Esophagus muscularis mucosa (tissue), 4 donors: ENCODE measurements around the gene ADAMTS14. TPM values are rescaled to one million over a fixed set of nuclear protein-coding genes. Genes with fewer than 3 reads are reported as not detected.

ENCODE experiments used
- DNase-seq: peaks from one replicate; pipeline ENCODE4 v3.0.0-alpha.2; 2017; ENCODE audit errors: extremely low spot score
- H3K27ac ChIP-seq, 4 donors: fragments of 200-600 bp; sonication (generic); replicated peaks in 1 of 4; 1 replicate in 3 of 4; 2 replicates in 1 of 4; pipeline ENCODE4 v1.5.1; 2016 to 2019; ENCODE audit warnings: mild to moderate bottlenecking in 1 of 4
- H3K27me3 ChIP-seq, 4 donors: fragments of 200-600 bp; sonication (generic); one replicate each; pipeline versions ENCODE4 v1.5.1 to v1.6.0; 2016 to 2019
- H3K36me3 ChIP-seq, 4 donors: fragments of 200-600 bp; sonication (generic); one replicate each; pipeline ENCODE4 v1.5.1; 2016 to 2019
- H3K4me1 ChIP-seq, 4 donors: fragments of 200-600 bp; sonication (generic); one replicate each; pipeline ENCODE4 v1.5.1; 2016 to 2019
- H3K4me3 ChIP-seq, 4 donors: fragments of 200-600 bp; sonication (generic); 1 replicate in 2 of 4; 2 replicates in 2 of 4; pipeline ENCODE4 v1.5.1; 2016 to 2019; ENCODE audit warnings: mild to moderate bottlenecking in 4 of 4, moderate library complexity in 1 of 4
- H3K9me3 ChIP-seq, 4 donors: fragments of 200-600 bp; sonication (generic); 1 replicate in 3 of 4; 2 replicates in 1 of 4; pipeline ENCODE4 v1.5.1; 2016 to 2019
- CTCF ChIP-seq, 3 experiments: fragments of 200-600 bp in 2 of 3; fragments of 450-650 bp in 1 of 3; sonication (generic) in 2 of 3; IDR thresholded peaks; one replicate each; pipeline ENCODE4 v1.5.1; 2017 to 2019; ENCODE audit warnings: antibody characterized with exemption in 3 of 3, mild to moderate bottlenecking in 2 of 3, moderate library complexity in 1 of 3
- EP300 ChIP-seq: sonication (generic); formaldehyde crosslinking; IDR thresholded peaks from one replicate; pipeline ENCODE4 v1.6.1; 2017; ENCODE audit warnings: antibody characterized with exemption
- POLR2A ChIP-seq: fragments of 450-650 bp; IDR thresholded peaks from one replicate; pipeline ENCODE4 v1.6.1; 2017; ENCODE audit warnings: antibody characterized with exemption, moderate library complexity, mild to moderate bottlenecking, low read depth
- POLR2AphosphoS5 ChIP-seq, 2 donors: sonication (generic); formaldehyde crosslinking; IDR thresholded peaks; one replicate each; pipeline ENCODE4 v1.6.1; 2017; ENCODE audit warnings: antibody characterized with exemption in 2 of 2
- WGBS: methylation state at CpG from one replicate; pipeline ENCODE4 v1.1.5; 2018; 5-methylcytosine and 5-hydroxymethylcytosine counted together
- intact Hi-C: fragments of 100-400 bp; cut with DNase I; formaldehyde crosslinking; loops from one replicate; pipeline ENCODE4 v1.15.1; 2023
- total RNA-seq, 4 donors: library from RNA; depleted of rRNA; stranded (reverse); fragments of >200 nt; gene quantifications; one replicate each; pipeline versions ENCODE4 v1.1.0 to v1.2.1, GENCODE V29; 2016

The ADAMTS14 gene
- total RNA-seq, 4 donors from 2014 or later: 0.13 to 0.50 TPM; not detected in 2

- no peak overlapping the region for H3K27ac ChIP-seq
- TF ChIP-seq POLR2AphosphoS5 (IDR thresholded peaks at IDR 0.05) (no peak), POLR2A (no peak)
- DNase-seq: no peak
- 72% methylated on average over 7 of the region's 7 CpGs for WGBS
- H3K36me3 ChIP-seq: no peaks in the 10 kb centered on the region
- intact Hi-C loops: loop anchor here (2.0 to 5.0 kb wide), 2 partner anchors 209 to 297 kb away; no protein-coding TSS in a partner anchor
- no peak overlapping the region for H3K4me3 ChIP-seq
- no peaks in the 10 kb centered on the region for H3K9me3 ChIP-seq
- peaks cover 0 to 7% (median 4%) of the 10 kb centered on the region in 4 donors for H3K4me1 ChIP-seq
- H3K27me3 ChIP-seq: peaks cover 0 to 10% (median 0%) of the 10 kb centered on the region in 4 donors
These were observed 87.5 kb downstream of the ADAMTS14 start for GRCh38 chr10:70759781-70760180.

GRCh38 chr10:70760271-70760787 is 88.0 kb downstream of the ADAMTS14 start:
- TF ChIP-seq POLR2A (no peak), EP300 (no peak), POLR2AphosphoS5 (IDR thresholded peaks at IDR 0.05) (no peak), CTCF (IDR thresholded peaks at IDR 0.05) (no peak)
- Histone ChIP-seq H3K9me3 (no peaks in the 10 kb centered on the region), H3K4me3 (no peak overlapping the region), H3K36me3 (no peaks in the 10 kb centered on the region), H3K27me3 (peaks cover 0 to 10% (median 0%) of the 10 kb centered on the region in 4 donors), H3K27ac (no peak overlapping the region), H3K4me1 (peaks cover 0 to 7% (median 4%) of the 10 kb centered on the region in 4 donors)
- WGBS: 80% methylated on average over 9 of the region's 12 CpGs
- no peak for DNase-seq
- intact Hi-C loops: no loop called here

- no peak for DNase-seq
- peaks cover 0 to 10% (median 0%) of the 10 kb centered on the region in 4 donors for H3K27me3 ChIP-seq
- 88% methylated on average over 5 of the region's 7 CpGs for WGBS
- peaks cover 0 to 7% (median 4%) of the 10 kb centered on the region in 4 donors for H3K4me1 ChIP-seq
- TF ChIP-seq POLR2AphosphoS5 (IDR thresholded peaks at IDR 0.05) (no peak), POLR2A (no peak), CTCF (IDR thresholded peaks at IDR 0.05) (no peak), EP300 (no peak)
- intact Hi-C loops: no loop called here
- H3K36me3 ChIP-seq: no peaks in the 10 kb centered on the region
- no peak overlapping the region for H3K27ac ChIP-seq
- H3K4me3 ChIP-seq: no peak overlapping the region
- no peaks in the 10 kb centered on the region for H3K9me3 ChIP-seq
These were observed 88.8 kb downstream of the ADAMTS14 start for GRCh38 chr10:70761031-70761601.

- DNase-seq: no peak
- Histone ChIP-seq H3K27me3 (peaks cover 0 to 10% (median 0%) of the 10 kb centered on the region in 4 donors), H3K36me3 (no peaks in the 10 kb centered on the region), H3K27ac (no peak overlapping the region), H3K4me1 (peaks cover 0 to 7% (median 4%) of the 10 kb centered on the region in 4 donors), H3K9me3 (no peaks in the 10 kb centered on the region), H3K4me3 (no peak overlapping the region)
- WGBS: 73% methylated on average over 10 of the region's 10 CpGs
- no peak for TF ChIP-seq POLR2A
- no peak for TF ChIP-seq CTCF (IDR thresholded peaks at IDR 0.05)
- no peak for TF ChIP-seq POLR2AphosphoS5 (IDR thresholded peaks at IDR 0.05)
- TF ChIP-seq EP300: no peak
- intact Hi-C loops: no loop called here
These were observed 89.5 kb downstream of the ADAMTS14 start for GRCh38 chr10:70761727-70762350.

GRCh38 chr10:70762441-70763175 is 90.3 kb downstream of the ADAMTS14 start:
- WGBS: 81% methylated on average over 7 of the region's 7 CpGs
- intact Hi-C loops: no loop called here

More at GRCh38 chr10:70762441-70763175, 90.3 kb downstream of the ADAMTS14 start:
- no peak overlapping the region for H3K27ac ChIP-seq
- no peak overlapping the region for H3K4me3 ChIP-seq
- no peak for DNase-seq
- H3K9me3 ChIP-seq: no peaks in the 10 kb centered on the region
- peaks cover 0 to 10% (median 0%) of the 10 kb centered on the region in 4 donors for H3K27me3 ChIP-seq
- TF ChIP-seq POLR2AphosphoS5 (IDR thresholded peaks at IDR 0.05): no peak
- H3K36me3 ChIP-seq: no peaks in the 10 kb centered on the region
- H3K4me1 ChIP-seq: peaks cover 0 to 7% (median 4%) of the 10 kb centered on the region in 4 donors
